ENCODE data around the gene SCAP.

SCAP gene

DNA sequence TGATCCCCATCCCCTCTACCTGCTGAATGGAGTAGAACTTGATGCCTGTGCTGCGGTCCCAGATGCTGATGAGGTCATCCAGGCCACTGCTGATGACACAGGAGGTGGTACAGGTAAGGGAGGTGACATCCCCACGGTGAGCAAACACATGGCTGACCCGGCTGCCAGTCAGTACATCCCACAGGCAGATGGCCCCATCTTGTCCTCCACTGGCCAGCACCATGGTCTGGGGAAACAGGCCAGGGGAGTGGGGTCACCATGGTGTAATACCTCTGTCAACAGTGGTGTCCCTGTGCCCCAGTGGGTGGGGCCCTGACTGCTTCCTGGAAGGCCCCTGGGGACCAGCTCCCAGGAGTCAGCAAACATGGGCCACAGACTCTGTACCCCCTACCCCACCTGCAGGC lies 61.6 kb downstream of the SCAP start:
- no peaks in the 10 kb centered on the region for H3K27me3 ChIP-seq (ENCODE audit: insufficient read depth, low read length, poor library complexity)
- H3K36me3 ChIP-seq (ENCODE audit: insufficient read depth, low read length): peaks cover 86% of the 10 kb centered on the region
- ATAC-seq (ENCODE audit: insufficient read depth, low read depth): no peak
- H2AFZ ChIP-seq (ENCODE audit: low read depth, low read length): no peak overlapping the region
- H3K9ac ChIP-seq (ENCODE audit: low read depth, low read length): no peak overlapping the region
- DNase-seq: no peak
- H4K20me1 ChIP-seq (ENCODE audit: insufficient read depth, low read length): peaks cover 24% of the 10 kb centered on the region
- no peaks in the 10 kb centered on the region for H3K9me3 ChIP-seq (ENCODE audit: insufficient read depth, low read length, severe bottlenecking)
- TF ChIP-seq, protein P1, sequence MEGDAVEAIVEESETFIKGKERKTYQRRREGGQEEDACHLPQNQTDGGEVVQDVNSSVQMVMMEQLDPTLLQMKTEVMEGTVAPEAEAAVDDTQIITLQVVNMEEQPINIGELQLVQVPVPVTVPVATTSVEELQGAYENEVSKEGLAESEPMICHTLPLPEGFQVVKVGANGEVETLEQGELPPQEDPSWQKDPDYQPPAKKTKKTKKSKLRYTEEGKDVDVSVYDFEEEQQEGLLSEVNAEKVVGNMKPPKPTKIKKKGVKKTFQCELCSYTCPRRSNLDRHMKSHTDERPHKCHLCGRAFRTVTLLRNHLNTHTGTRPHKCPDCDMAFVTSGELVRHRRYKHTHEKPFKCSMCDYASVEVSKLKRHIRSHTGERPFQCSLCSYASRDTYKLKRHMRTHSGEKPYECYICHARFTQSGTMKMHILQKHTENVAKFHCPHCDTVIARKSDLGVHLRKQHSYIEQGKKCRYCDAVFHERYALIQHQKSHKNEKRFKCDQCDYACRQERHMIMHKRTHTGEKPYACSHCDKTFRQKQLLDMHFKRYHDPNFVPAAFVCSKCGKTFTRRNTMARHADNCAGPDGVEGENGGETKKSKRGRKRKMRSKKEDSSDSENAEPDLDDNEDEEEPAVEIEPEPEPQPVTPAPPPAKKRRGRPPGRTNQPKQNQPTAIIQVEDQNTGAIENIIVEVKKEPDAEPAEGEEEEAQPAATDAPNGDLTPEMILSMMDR (IDR thresholded peaks at IDR 0.05; ENCODE audit: borderline replicate concordance, extremely low read depth, low read length, poor library complexity, severe bottlenecking): no peak
- no peak for TF ChIP-seq EZH2 (IDR thresholded peaks at IDR 0.05; ENCODE audit: borderline replicate concordance, low read depth, low read length, severe bottlenecking)
- no peaks in the 10 kb centered on the region; the same call in 1 of the 2 replicates for H3K79me2 ChIP-seq (ENCODE audit: insufficient read depth, low read length)
- H3K4me1 ChIP-seq (ENCODE audit: insufficient read depth, low read length): no peaks in the 10 kb centered on the region
- H3K27ac ChIP-seq (ENCODE audit: low read length): no peak overlapping the region
- no peak overlapping the region for H3K4me2 ChIP-seq (ENCODE audit: insufficient read depth, low read length)
- no peak overlapping the region for H3K4me3 ChIP-seq (ENCODE audit: low read depth in 1 of 2, low read length in 2 of 2)

DNA sequence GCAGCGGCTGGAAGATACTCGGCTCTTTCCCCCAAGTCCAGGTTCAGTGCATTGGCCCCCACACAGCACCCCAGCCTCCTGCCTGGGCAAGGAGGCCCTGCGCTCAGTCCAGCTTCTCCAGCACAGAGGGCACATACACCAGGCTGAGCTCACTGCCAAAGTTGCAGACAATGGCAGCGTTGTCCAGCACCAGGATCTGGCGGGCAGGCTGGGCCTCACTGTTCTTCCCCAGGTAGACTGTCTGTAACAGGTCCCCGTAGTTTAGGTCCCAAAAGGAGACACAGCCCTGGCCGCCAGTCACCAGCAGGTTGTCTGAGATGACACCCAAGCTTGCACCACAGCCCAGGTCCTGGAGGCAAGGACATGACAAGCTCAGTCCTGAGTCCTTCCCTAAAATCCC lies 62.0 kb downstream of the SCAP start:
- peaks cover 86% of the 10 kb centered on the region for H3K36me3 ChIP-seq (ENCODE audit: insufficient read depth, low read length)
- DNase-seq: no peak
- H3K4me1 ChIP-seq (ENCODE audit: insufficient read depth, low read length): no peaks in the 10 kb centered on the region
- no peaks in the 10 kb centered on the region for H3K9me3 ChIP-seq (ENCODE audit: insufficient read depth, low read length, severe bottlenecking)
- no peak for ATAC-seq (ENCODE audit: insufficient read depth, low read depth)
- no peak overlapping the region for H3K9ac ChIP-seq (ENCODE audit: low read depth, low read length)
- H3K27me3 ChIP-seq (ENCODE audit: insufficient read depth, low read length, poor library complexity): no peaks in the 10 kb centered on the region
- no peak overlapping the region for H3K4me2 ChIP-seq (ENCODE audit: insufficient read depth, low read length)
- H3K4me3 ChIP-seq (ENCODE audit: low read depth in 1 of 2, low read length in 2 of 2): no peak overlapping the region
- H4K20me1 ChIP-seq (ENCODE audit: insufficient read depth, low read length): peaks cover 24% of the 10 kb centered on the region
- TF ChIP-seq EZH2 (IDR thresholded peaks at IDR 0.05; ENCODE audit: borderline replicate concordance, low read depth, low read length, severe bottlenecking): no peak
- TF ChIP-seq, protein P1 (IDR thresholded peaks at IDR 0.05; ENCODE audit: borderline replicate concordance, extremely low read depth, low read length, poor library complexity, severe bottlenecking): no peak
- H2AFZ ChIP-seq (ENCODE audit: low read depth, low read length): no peak overlapping the region
- H3K27ac ChIP-seq (ENCODE audit: low read length): no peak overlapping the region
- no peaks in the 10 kb centered on the region; the same call in 1 of the 2 replicates for H3K79me2 ChIP-seq (ENCODE audit: insufficient read depth, low read length)

DNA sequence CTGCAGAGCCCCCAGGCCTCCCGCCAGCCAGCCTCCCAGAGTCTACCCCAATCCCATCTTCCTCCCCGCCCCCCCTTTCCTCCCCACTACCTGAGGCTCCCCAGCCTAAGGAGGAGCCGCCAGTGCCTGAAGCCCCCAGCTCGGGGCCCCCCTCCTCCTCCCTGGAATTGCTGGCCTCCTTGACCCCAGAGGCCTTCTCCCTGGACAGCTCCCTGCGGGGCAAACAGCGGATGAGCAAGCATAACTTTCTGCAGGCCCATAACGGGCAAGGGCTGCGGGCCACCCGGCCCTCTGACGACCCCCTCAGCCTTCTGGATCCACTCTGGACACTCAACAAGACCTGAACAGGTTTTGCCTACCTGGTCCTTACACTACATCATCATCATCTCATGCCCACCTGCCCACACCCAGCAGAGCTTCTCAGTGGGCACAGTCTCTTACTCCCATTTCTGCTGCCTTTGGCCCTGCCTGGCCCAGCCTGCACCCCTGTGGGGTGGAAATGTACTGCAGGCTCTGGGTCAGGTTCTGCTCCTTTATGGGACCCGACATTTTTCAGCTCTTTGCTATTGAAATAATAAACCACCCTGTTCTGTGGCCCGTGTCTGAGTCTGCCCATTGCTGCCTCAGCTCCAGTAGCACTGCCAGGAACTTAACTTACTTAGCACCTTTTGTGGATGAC lies 62.8 kb downstream of the SCAP start:
- Histone ChIP-seq H3K36me3 (ENCODE audit: insufficient read depth, low read length) (peaks cover 88% of the 10 kb centered on the region), H4K20me1 (ENCODE audit: insufficient read depth, low read length) (peaks cover 30% of the 10 kb centered on the region), H3K27ac (ENCODE audit: low read length) (no peak overlapping the region), H3K27me3 (ENCODE audit: insufficient read depth, low read length, poor library complexity) (no peaks in the 10 kb centered on the region), H3K9me3 (ENCODE audit: insufficient read depth, low read length, severe bottlenecking) (no peaks in the 10 kb centered on the region), H3K4me2 (ENCODE audit: insufficient read depth, low read length) (no peak overlapping the region), H3K4me1 (ENCODE audit: insufficient read depth, low read length) (no peaks in the 10 kb centered on the region), H3K4me3 (ENCODE audit: low read depth in 1 of 2, low read length in 2 of 2) (no peak overlapping the region), H2AFZ (ENCODE audit: low read depth, low read length) (no peak overlapping the region), H3K9ac (ENCODE audit: low read depth, low read length) (no peak overlapping the region), H3K79me2 (ENCODE audit: insufficient read depth, low read length) (no peaks in the 10 kb centered on the region)
- DNase-seq (no peak), ATAC-seq (ENCODE audit: insufficient read depth, low read depth) (no peak)
- TF ChIP-seq EZH2 (IDR thresholded peaks at IDR 0.05; ENCODE audit: borderline replicate concordance, low read depth, low read length, severe bottlenecking): no peak
- TF ChIP-seq, protein P1 (IDR thresholded peaks at IDR 0.05; ENCODE audit: borderline replicate concordance, extremely low read depth, low read length, poor library complexity, severe bottlenecking): peak; percentile 17

Data from DND-41 (cell line).